PC-9 (cell line): ENCODE results near the gene GRIN2A. TPM values are rescaled to one million over a fixed set of nuclear protein-coding genes. Genes with fewer than 3 reads are reported as not detected.

Experiments
- BruUV-seq: library from RNA; stranded (reverse); fragments of 400-500 nt; replicated peaks from 2 replicates; lab custom pipeline; 2021; lab: Mats Ljungman, UMichigan
- CTCF ChIA-PET: fragments of 300-600 bp; sonication (Branson Sonifier 250); formaldehyde crosslinking; loops from one replicate; lab custom pipeline; 2022; ENCODE audit warnings: antibody characterized with exemption; lab: Charles Lee
- POLR2A ChIA-PET: fragments of 300-600 bp; sonication (Branson Sonifier 250); formaldehyde crosslinking; loops from one replicate; lab custom pipeline; 2022; ENCODE audit warnings: antibody characterized with exemption; ENCODE audit not compliant: unreplicated experiment; lab: Charles Lee
- DNase-seq, 2 experiments: peaks; one replicate each; pipeline versions ENCODE4 v3.0.0 to v3.0.0-alpha.2; 2015 to 2022; ENCODE audit warnings: mixed read lengths in 1 of 2
- H2AFZ ChIP-seq: fragments of 200-600 bp; sonication (generic); 2 replicates; pipeline ENCODE4 v1.8.1; 2017; ENCODE audit warnings: antibody characterized with exemption
- H3F3A ChIP-seq: fragments of 200-600 bp; sonication (generic); 2 replicates; pipeline ENCODE4 v1.8.1; 2017; ENCODE audit warnings: antibody characterized with exemption, mild to moderate bottlenecking, low read depth; ENCODE audit not compliant: insufficient read depth
- H3K27ac ChIP-seq: fragments of 200-600 bp; sonication (generic); 2 replicates; pipeline ENCODE4 v1.6.1; 2016; ENCODE audit warnings: mixed run types
- H3K27me3 ChIP-seq: fragments of 200-600 bp; sonication (generic); 2 replicates; pipeline ENCODE4 v1.6.1; 2016; ENCODE audit warnings: low read depth, mixed run types; ENCODE audit not compliant: insufficient read depth
- H3K36me3 ChIP-seq: fragments of 200-600 bp; sonication (generic); 2 replicates; pipeline ENCODE4 v1.6.1; 2016; ENCODE audit warnings: low read depth, mixed run types
- H3K4me1 ChIP-seq: fragments of 200-600 bp; sonication (generic); replicated peaks from 2 replicates; pipeline ENCODE4 v1.6.1; 2016; ENCODE audit warnings: mixed run types; ENCODE audit not compliant: insufficient read depth
- H3K4me2 ChIP-seq: fragments of 200-600 bp; sonication (generic); 2 replicates; pipeline ENCODE4 v1.6.1; 2017; ENCODE audit warnings: mixed run types
- H3K4me3 ChIP-seq: fragments of 200-600 bp; sonication (generic); 2 replicates; pipeline ENCODE4 v1.6.1; 2016; ENCODE audit warnings: mixed run types
- H3K79me2 ChIP-seq: fragments of 200-600 bp; sonication (generic); 2 replicates; pipeline ENCODE4 v1.6.1; 2017; ENCODE audit warnings: low read depth, mixed run types
- H3K9me2 ChIP-seq: fragments of 200-600 bp; sonication (generic); 2 replicates; pipeline ENCODE4 v1.8.1; 2017; ENCODE audit warnings: mild to moderate bottlenecking; ENCODE audit not compliant: insufficient read depth
- H3K9me3 ChIP-seq: fragments of 200-600 bp; sonication (generic); 2 replicates; pipeline ENCODE4 v1.8.1; 2016; ENCODE audit warnings: low read depth; ENCODE audit not compliant: insufficient read depth
- H4K20me1 ChIP-seq: fragments of 200-600 bp; sonication (generic); 2 replicates; pipeline ENCODE4 v1.8.1; 2017; ENCODE audit not compliant: insufficient read depth
- EZH2 ChIP-seq: fragments of 200-600 bp; sonication (generic); IDR thresholded peaks from 2 replicates; pipeline ENCODE4 v1.8.0; 2017; ENCODE audit warnings: antibody characterized with exemption, low read depth
- intact Hi-C: fragments of 100-400 bp; cut with micrococcal nuclease; formaldehyde crosslinking; loops from one replicate; pipeline ENCODE4 v1.10.0; 2022; ENCODE audit not compliant: unreplicated experiment
- total RNA-seq: library from RNA; stranded (reverse); gene quantifications from 2 replicates; pipeline ENCODE4 v1.2.3, GENCODE V29; 2021
- TF ChIP-seq, protein P1 (sequence below): fragments of 200-600 bp; sonication (generic); conservative IDR thresholded peaks from 2 replicates; pipeline ENCODE4 v1.6.1; 2017; ENCODE audit warnings: mixed run types, antibody characterized with exemption, mild to moderate bottlenecking, moderate library complexity

GRIN2A gene
- total RNA-seq, 1 experiment from 2014 or later = not detected

DNA sequence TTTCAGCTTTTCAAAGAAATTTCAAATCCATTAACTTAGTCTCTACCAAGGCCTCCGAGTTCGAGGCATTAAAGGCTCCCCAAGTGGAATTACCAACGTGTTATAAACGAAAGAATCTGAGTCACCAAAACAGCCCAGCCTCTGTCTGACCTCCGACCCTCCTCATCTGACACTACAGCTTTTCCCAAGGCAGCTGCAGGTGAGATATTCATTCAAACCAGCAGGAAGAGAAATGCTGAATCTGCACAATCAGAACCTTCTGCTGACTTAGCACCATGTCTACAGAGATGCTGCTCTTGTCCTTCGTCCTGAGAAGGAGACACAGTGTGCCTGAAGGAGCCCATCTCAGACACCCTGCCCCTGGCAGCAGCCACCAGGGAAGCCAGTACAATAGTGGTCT lies 30.5 kb downstream of the GRIN2A start:
- POLR2A ChIA-PET = no interaction called here
- intact Hi-C loops = no loop called here

DNA sequence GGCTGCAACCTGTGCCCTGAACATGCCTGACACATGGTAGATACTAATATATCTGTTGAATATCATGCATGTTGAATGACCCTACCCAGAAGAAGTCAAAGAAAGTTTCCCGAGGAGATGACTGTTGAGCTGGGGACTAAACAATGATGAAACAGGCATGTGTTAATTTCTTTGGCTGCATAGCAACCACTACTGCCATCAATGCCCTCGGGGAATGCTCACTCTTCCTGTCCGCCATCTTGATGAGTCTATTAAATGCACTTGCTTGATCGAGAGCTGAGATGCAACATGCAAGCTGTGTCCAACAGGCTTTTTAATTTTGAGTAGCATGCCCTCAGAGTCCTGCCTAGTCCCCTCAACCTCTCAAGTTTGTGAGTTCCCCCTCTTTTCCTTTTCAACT lies 31.3 kb downstream of the GRIN2A start:
- TF ChIP-seq, protein P1, sequence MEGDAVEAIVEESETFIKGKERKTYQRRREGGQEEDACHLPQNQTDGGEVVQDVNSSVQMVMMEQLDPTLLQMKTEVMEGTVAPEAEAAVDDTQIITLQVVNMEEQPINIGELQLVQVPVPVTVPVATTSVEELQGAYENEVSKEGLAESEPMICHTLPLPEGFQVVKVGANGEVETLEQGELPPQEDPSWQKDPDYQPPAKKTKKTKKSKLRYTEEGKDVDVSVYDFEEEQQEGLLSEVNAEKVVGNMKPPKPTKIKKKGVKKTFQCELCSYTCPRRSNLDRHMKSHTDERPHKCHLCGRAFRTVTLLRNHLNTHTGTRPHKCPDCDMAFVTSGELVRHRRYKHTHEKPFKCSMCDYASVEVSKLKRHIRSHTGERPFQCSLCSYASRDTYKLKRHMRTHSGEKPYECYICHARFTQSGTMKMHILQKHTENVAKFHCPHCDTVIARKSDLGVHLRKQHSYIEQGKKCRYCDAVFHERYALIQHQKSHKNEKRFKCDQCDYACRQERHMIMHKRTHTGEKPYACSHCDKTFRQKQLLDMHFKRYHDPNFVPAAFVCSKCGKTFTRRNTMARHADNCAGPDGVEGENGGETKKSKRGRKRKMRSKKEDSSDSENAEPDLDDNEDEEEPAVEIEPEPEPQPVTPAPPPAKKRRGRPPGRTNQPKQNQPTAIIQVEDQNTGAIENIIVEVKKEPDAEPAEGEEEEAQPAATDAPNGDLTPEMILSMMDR = no peak
- TF ChIP-seq EZH2 = no peak

More for the DNA sequence above, 30.5 kb downstream of the GRIN2A start:
- no peaks in the 10 kb centered on the region for H3K36me3 ChIP-seq
- H2AFZ ChIP-seq = no peak overlapping the region
- H3K79me2 ChIP-seq = no peaks in the 10 kb centered on the region
- no peaks in the 10 kb centered on the region for H3K9me3 ChIP-seq
- no peak for DNase-seq
- no peak overlapping the region for H3K4me2 ChIP-seq
- TF ChIP-seq, protein P1 = no peak
- TF ChIP-seq EZH2 = no peak
- H3K4me3 ChIP-seq = no peak overlapping the region
- CTCF ChIA-PET = no interaction called here
- H3K9me2 ChIP-seq = no peaks in the 10 kb centered on the region
- H3K27me3 ChIP-seq = no peaks in the 10 kb centered on the region
- no peaks in the 10 kb centered on the region for H3K4me1 ChIP-seq
- H4K20me1 ChIP-seq = no peaks in the 10 kb centered on the region
- H3K27ac ChIP-seq = no peak overlapping the region
- no peaks in the 10 kb centered on the region for H3F3A ChIP-seq
- BruUV-seq = no TSS peak

DNA sequence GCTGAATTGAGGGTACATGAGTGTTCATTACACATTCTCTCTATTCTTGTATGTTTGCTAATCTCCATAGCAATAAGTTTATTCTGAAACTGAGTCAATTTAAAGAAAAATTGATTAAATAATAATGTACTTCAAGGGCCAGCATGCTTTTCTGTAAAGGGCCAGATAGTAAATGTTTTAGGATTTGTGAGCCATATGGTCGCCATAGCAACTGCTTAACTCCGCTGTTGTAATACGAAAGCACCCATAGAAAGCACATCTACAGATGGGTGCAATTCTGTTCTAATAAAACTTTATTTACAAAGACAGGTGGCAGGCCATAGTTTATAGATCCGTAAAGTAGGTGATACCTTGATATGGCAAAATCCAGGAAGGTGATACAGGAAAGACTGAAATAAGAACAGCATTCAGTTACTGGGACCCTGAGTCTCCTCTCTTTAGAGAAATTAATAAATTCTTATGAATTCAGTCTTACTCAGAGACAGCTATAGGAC lies 36.6 kb downstream of the GRIN2A start:
- TF ChIP-seq, protein P1 = no peak
- TF ChIP-seq EZH2 = no peak

More for the DNA sequence above, 31.3 kb downstream of the GRIN2A start:
- H4K20me1 ChIP-seq = no peaks in the 10 kb centered on the region
- no peak overlapping the region for H3K4me3 ChIP-seq
- no peak overlapping the region for H3K27ac ChIP-seq
- H3K27me3 ChIP-seq = no peaks in the 10 kb centered on the region
- no peaks in the 10 kb centered on the region for H3F3A ChIP-seq
- no peaks in the 10 kb centered on the region for H3K36me3 ChIP-seq
- intact Hi-C loops = no loop called here
- no TSS peak for BruUV-seq
- DNase-seq = no peak
- no peak overlapping the region for H2AFZ ChIP-seq
- H3K9me3 ChIP-seq = no peaks in the 10 kb centered on the region
- ChIA-PET CTCF (no interaction called here), POLR2A (no interaction called here)
- no peak overlapping the region for H3K4me2 ChIP-seq
- no peaks in the 10 kb centered on the region for H3K79me2 ChIP-seq
- no peaks in the 10 kb centered on the region for H3K4me1 ChIP-seq
- H3K9me2 ChIP-seq = no peaks in the 10 kb centered on the region

More for the DNA sequence above, 36.6 kb downstream of the GRIN2A start:
- intact Hi-C loops = no loop called here
- H3K79me2 ChIP-seq = no peaks in the 10 kb centered on the region
- no peak overlapping the region for H3K4me3 ChIP-seq
- H4K20me1 ChIP-seq = no peaks in the 10 kb centered on the region
- no peak overlapping the region for H3K27ac ChIP-seq
- H3K9me2 ChIP-seq = no peaks in the 10 kb centered on the region
- no peaks in the 10 kb centered on the region for H3K4me1 ChIP-seq
- H3K36me3 ChIP-seq = no peaks in the 10 kb centered on the region
- BruUV-seq = no TSS peak
- H3K27me3 ChIP-seq = peaks cover 4% of the 10 kb centered on the region; the same call in 1 of the 2 replicates
- ChIA-PET CTCF (no interaction called here), POLR2A (no interaction called here)
- DNase-seq = no peak
- no peak overlapping the region for H2AFZ ChIP-seq
- no peaks in the 10 kb centered on the region for H3F3A ChIP-seq
- H3K4me2 ChIP-seq = no peak overlapping the region
- H3K9me3 ChIP-seq = no peaks in the 10 kb centered on the region
